HG02885 (cell line): Measurements from ENCODE around the gene PAEP.
"Not testable (repeated sequence)": the region's sequence is repeated elsewhere in the genome, so short reads cannot be mapped to it uniquely, and the experiment has no call there.

Experiments used
- ATAC-seq: cut with Tn5 transposase; IDR thresholded peaks from one replicate; pipeline ENCODE4 v1.9.1; 2021; ENCODE audit warnings: mild to moderate bottlenecking; ENCODE audit not compliant: unreplicated experiment, poor library complexity

PAEP gene

DNA sequence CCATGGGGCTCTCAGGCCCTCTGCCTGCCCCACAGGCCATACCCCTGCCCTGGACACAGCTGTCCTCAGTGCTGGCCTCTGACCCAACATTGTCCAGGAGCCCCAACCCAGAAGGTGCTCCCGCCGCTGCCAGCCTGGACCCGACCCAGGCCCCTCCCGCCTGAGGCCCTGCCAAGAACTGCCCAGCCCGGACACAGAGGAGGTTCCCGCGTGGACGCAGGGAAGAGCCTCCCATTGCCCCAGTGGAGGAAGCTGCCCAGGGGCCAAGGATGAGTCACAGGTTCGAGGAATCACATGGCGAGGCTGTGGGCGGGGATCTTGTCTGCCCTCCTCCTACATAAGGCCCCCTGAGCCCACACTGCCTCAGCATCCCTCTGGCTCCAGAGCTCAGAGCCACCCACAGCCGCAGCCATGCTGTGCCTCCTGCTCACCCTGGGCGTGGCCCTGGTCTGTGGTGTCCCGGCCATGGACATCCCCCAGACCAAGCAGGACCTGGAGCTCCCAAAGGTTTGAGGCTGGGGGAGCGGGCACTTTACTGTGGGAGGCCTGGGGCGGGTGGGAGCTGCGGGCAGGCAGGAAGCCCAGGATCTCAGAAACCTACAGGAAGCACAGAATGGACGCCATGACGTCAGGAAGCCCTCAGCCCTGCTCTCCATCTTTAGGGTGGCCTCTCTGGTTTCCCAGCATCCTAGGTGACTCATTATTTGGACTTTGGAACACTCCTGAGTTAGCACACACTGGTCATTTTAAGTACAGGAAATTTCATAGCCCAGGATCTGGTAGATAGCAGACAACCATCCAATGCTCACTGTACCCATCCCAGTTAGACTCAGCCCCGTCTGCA lies at the start of gene PAEP:
Gene PAEP (plus strand): TSS at position 366 of the 844 bp plus-strand sequence.
- ATAC-seq, result no peak

DNA sequence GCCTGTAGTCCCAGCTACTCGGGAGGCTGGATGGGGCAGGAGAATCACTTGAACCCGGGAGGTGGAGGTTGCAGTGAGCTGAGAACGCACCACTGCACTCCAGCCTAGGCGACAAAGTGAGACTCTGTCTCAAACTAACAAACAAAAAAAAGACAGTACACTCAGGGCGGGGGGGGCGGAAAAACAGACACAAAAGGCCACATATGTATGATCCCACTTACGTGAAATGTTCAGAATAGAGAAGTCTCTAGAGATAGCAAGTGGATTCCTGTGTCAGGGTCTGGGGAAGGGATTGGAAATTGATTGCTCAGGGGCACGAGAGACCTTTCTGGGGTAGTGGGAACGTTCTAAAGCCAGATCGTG lies 49.3 kb upstream of the PAEP start:
- no peak for ATAC-seq

DNA sequence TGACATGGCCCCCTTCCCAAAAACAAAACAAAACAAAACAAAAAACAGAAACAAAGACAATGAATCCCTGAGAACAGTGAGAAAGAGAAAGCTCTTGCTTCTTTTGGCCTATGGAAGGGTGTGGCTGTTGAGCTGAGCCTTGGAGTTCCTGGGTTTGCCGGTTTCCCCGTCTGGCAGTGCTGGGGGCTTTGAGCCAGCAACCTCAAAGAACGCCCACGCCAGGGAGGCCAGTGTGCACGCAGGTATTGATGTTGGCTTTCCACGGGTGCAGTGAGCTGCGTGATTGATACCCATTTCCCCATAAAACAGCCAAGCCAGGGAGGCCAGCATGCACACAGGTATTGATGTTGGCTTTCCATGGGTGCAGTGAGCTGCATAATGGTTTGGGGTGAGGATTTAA lies 48.7 kb upstream of the PAEP start:
- ATAC-seq, result no peak

DNA sequence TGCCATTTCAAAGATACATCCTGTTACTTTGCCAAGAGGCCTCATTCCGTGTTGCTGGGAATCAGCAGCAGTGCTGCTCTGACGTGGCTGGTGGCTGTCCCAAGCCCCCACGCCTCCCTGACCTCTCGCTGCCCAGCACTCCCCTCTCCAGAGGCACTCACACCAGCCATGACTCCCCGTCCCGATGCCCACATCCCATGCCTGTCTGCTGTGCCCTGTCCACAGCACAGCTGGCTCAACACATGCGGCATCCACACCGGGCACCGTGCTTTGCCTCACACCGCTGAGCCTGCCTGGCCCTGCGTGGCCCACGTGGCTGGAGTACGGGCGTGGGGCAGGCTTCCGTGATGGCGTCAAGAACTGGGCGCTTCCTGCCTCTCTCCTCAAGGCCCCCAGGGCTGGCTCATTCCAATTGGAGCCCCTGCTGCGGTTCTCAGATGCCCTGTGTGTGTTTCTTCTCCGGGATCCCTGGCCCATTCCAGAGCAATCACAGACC lies 48.2 kb upstream of the PAEP start:
- no peak for ATAC-seq

DNA sequence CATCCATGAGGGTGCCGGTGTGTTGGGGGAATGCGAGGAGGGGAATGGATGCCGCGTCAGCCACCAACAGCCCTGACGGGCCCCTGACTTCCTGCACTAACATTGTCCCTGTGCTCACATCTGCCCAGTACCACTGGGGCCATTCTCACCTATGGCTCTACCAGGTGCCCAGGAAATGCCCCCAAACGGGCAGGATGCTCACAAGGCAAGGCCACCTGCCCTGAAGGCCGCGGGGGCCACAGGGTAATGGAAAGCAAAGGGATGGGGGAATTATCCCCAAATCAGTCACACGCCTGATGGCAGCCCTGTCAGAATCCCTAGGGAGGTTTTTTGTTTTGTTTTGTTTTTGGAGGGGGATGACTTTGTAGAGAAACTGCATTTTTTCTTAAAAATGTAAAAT lies 47.6 kb upstream of the PAEP start:
- ATAC-seq, result not testable (repeated sequence)

DNA sequence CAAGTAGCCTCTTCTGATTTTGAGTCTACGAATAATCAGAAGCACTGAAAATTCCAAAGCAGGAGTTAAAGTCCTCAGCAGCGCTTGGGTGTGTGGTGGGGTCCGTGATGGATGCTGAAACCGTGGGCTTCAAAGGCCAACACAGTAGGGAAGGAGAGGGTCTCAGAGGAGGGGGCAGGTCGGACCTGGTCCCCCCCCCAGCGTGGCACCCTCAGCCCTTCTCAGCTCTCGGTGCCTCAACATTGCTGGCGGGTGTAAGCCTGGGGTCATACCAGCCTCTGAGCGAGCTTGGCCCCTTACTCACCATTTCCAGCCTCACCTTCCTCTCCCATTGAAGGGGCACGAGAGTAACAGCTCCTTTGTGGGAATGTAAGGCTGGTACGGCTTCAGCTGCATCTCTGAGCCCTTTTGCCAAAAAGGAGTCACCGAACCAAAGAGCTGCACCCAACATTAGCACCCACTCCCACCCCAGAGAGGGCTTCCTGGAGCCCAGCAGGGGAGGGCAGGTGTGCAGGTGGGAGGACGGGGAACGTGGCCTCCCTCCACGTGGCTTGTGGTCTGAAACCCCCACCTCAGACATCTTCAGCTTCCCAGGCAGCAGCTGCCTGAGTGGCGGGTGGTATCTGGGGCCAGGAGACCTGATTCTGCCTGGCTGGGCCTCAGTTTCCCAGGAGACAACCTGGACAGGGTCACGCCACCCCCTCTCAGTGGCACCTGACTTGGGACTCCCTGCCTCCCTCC lies 47.0 kb upstream of the PAEP start:
- ATAC-seq, result no peak

DNA sequence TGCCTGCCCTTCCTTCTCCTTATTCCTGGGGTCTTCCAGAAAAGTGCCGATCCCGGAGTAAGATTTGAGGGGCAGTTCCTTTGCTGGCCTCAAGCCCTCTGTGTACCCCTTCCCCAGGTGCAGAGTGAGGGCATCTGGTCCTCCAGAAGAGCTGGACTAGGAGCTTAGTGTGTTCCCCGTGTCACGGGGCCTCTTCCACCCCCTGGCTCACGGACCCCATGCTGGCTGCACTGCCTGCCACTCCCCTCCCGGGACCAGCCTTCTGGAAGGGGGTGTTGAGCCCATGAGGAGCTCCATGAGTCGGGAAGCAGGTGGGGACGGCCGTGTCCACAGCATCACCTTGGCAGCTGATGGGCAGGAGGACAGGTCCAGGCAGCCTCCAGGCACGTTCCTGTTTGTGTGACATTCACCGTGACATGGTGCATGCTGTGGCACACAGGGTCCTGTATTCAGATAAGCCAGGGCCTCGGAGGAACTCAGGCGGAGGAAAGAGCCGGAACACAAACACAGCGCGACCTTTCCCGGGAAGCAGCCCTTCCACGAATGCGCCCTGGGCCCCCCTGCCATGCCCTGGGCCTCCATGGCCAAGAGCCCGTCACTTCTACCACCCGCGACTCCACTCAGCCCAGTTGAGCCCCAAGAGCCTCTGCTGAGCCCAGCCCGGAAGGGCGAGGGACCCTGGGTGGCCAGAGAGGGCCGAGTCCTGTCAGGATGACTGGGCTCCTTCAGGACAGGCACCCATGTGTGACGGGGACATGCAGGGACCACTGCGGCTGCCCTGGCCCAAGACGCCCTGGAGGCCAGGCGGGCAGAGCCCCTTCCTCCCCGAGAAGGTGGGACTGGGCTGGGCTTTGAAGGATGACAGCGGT lies 46.2 kb upstream of the PAEP start:
- ATAC-seq, result no peak

DNA sequence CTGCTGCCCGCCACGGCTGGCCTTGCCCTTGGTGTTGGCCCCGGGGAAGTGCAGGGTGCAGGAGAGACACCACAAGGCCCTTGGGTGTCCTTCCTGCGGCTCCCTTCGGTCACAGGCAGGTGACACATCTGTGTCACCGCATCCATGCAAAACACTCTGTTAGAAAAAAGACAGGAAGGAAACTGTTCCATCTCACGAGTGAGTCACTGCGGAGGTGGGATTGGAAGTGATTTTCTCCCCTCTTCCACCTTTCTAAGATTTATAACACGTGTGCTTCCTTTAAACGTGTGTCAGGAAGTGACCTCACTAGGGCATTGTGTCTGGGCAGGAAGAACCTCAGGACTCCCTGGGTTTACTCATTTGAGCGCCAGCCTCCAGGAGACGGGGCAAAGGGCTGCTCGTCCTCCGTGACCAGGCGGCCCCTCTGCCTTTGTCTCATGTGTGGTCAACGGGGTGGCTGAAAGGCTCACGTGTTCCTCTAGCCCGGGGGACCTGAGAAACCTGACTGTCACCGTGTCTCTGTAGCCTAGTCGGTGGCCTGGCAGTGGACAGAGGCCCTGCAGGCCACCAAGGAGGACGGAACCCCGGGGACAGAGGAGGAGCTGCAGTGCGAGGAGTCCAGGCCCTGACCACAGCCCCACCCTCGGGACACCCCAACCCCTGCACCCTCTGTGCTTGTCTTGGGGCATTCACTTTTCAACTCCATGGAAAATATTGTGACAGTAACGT lies 45.3 kb upstream of the PAEP start:
- ATAC-seq, result no peak

DNA sequence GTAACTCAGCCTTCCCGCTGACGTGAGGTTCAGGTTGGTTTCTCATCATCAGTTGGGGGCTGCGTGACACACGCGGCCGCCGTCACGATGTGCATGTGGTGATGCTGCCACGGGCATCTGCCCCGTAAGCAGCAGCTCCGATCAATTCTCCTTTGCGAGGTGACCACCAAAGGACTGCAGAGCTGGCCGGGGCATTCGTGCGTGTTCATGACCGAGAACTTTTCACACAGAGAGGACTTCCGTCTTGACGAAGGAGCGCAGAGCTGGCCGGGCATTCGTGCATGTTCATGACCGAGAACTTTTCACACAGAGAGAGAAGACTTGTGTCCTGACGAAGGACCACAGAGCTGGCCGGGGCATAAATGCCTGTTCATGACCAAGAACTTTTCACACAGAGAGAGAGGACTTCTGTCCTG lies 44.1 kb upstream of the PAEP start:
- ATAC-seq, result no peak

DNA sequence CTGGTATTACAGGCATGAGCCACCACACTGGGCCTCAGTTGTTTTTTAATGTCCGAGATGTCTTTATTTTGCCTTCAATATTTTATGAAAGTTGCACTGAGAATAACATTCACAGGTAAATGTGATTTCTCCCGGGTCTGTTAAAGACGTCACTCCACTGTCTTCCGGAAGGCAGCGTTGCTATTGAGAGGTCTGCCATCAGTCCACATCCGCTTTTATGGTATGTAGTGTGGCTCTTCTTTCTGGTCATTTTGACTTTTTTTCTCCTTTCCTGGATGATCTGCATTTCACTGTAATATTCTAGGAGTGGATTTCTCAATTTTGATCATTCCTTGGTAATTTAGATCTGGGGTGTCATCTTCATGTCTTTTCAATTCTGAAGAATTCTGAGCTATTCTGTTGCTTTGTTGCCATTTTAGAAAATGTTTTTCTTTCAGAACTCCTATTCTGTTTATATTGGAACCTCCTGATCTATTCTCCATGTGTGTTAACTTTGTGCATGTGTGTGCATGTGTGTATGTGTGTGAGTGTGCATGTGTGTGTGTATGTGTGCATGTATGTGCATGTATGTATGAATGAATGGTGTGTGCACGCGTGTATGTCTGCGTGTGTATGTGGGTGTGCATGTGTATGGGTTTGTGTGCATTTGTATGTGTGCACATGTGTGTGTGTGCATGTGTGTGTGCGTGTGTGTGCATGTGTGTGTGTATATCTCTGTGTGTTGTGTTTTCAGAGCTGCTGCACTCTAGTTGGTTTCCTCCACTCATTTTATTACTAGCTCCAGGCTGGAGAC lies 42.2 kb upstream of the PAEP start:
- no peak for ATAC-seq

DNA sequence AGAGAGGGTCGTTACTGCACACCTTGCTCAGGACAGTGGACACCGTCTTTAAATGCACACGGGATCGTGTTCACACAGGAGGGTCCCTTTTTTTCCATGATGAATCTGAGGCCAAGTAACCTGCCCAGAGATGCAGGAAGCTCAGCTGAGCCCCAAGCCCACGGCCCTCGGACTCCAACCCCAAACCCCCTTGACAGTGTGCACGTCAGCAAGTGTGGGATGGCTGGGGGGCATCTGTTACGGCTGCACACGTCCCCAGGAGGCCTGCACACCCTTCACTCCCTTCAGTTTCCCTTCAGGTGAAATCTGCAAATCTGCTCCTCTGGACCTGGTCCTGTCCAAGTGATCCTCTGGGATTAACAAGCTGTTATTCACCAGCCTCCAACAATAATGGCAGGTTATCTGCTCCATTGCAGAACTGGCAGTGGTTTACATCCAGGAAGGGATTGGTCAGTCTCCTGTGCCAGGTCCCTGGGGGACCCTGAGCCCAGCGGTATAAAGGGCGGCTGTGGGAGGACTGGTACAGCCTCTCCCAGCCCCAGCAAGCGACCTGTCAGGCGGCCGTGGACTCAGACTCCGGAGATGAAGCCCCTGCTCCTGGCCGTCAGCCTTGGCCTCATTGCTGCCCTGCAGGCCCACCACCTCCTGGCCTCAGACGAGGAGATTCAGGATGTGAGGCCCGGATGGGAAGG lies 40.5 kb upstream of the PAEP start, which contains the start of gene LCN1:
Gene LCN1 (plus strand): TSS at position 525 of the 692 bp plus-strand sequence. CDS start 58 bp downstream, at position 583.
- ATAC-seq, result no peak

DNA sequence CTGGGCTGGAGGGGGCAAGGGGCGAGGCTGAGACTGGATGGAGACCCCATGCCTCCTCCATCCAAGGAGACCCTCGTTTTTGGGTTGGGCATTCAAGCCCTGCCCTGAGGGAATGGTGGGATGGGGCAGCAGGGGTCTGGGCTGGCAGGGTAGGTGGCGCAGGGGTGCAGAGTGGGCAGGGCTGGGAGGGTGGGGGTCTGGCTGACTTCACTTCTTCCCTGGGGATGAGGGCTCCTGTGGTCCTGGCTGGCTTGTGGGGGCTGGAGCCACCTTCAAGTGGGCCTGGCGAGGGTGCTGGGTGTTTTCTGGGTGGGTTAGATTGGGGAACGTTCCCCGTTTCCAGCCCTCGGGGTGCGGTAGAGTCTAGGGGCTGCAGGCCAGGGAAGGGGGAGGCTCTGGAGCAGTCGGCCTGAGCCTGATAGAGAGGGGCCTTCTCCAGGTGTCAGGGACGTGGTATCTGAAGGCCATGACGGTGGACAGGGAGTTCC lies 39.9 kb upstream of the PAEP start:
- ATAC-seq, result no peak

DNA sequence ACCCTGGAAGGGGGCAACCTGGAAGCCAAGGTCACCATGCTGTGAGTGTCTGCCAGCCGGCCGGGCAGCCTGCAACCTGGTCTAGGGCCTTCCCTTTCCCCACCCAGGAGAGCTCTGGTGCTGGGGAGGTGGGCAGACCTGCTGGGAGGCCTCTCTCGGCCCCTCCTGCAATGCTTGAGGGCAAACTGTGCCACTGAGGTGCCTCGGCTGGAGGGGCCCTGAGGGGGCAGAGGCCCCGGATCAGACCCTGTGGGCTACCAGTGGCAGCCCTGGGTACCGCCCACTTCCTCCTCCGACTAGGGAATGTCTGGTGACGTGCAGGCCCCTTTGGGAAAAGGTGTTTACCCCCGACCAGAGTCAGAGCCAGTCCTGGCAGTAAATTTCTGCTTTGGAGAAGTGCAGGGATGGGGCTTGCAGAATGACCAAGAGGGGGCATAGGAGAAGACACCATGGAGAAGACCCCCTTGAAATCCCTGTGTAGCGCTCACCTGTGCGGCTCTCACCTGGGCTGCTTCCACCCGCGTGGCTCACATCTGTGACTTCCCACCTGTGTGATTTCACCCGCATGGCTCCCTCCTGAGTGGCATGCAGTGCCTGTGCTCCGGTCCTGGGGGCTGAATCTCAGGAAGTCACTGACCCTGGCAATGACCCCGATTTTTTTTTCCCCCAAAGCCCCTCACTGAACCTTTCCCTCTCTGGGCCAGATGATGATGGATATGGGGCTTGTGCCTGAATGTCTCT lies 39.2 kb upstream of the PAEP start:
- ATAC-seq, result no peak

DNA sequence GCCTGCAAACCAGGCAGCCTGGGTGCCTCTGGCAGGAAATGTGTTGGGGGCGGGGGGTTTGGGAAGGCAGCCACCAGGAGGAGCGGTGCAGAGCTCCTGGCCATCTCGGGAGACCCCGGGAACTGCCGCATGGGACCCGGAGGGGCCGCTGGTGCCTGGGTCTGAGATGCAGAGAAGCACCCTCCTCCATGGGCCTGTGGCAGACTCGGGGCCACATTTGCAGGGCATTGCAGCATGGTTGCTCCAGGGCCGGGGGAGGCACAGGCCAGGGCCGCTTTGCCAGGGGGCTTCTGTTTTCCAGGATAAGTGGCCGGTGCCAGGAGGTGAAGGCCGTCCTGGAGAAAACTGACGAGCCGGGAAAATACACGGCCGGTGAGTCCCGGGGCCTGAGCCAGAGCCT lies 38.6 kb upstream of the PAEP start:
- ATAC-seq, result no peak

DNA sequence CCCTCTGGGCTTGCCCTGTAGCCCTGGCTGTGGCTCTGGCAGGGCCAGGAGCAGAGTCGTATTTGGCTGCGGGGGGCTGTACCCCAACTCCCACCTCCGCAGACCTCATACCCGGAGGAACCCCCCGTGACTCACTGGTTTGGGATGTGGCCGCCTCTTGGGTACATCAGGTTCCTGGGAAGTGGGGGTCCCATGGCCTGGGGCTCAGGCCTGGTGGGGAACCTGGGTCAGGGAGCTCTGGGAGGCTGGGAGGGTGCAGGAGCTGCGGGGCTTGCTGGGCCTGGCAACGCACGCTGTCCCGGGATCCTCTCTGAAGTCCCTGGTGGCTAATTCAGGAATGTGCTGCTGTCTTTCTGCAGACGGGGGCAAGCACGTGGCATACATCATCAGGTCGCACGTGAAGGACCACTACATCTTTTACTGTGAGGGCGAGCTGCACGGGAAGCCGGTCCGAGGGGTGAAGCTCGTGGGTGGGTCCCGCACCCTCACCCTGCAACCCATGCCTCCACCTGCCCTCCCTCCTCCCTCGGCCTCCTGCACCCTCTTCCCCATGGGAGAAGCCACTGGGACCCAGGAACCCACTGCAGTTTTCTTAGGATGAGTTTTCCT lies 37.9 kb upstream of the PAEP start:
- no peak for ATAC-seq

DNA sequence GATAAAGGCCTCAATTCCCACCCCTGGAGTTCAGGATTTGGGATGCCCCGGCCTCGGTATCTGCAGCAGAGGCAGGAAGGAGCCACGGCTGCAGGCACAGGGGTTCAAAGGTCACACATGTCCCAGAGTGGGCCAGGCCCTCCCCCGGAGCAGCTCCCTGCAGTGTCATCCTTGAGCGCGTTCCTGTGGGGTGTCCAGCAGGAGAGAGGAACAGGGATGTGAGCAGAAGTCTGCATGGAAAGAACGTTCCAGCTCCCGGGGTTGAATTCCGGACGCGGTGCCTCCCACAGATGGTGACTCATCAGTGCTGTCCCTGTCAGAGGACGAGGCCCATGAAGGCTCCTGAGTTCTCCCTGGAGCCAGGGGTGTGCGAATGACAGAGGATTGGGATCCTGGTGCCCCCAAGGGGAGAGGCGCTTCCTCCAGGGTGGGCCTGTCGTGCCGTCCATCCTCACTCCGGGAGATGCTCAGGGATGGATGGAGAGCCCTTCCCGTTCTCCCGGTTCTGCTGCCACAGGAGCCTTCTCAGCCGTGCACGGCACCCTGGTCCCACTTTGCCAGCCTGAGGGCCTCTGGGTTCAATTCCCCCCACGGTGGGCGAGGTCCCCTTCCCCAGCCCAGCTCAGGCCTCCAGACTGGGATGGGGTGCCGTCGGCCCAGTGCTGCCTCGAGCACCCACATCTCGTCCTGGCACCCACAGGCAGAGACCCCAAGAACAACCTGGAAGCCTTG lies 37.3 kb upstream of the PAEP start:
- no peak for ATAC-seq
